Right ventricle myocardium inferior (tissue), 1 donor: ENCODE measurements around the gene CMTM3. TPM values are rescaled to one million over a fixed set of nuclear protein-coding genes. Genes with fewer than 3 reads are reported as not detected.
"Not testable (repeated sequence)": the region's sequence is repeated elsewhere in the genome, so short reads cannot be mapped to it uniquely, and the experiment has no call there.

ENCODE experiments used
- ATAC-seq: fragments of 200-7000 bp; cut with Tn5 transposase; one replicate; pipeline ENCODE4 v1.9.1; 2020; ENCODE audit warnings: mild to moderate bottlenecking, moderate library complexity
- DNase-seq: peaks from one replicate; pipeline ENCODE4 v3.0.0; 2021; ENCODE audit errors: missing footprints
- intact Hi-C: fragments of 100-400 bp; cut with DNase I; formaldehyde crosslinking; loops from one replicate; pipeline ENCODE4 v1.11.0; 2022
- total RNA-seq: library from RNA; stranded (reverse); fragmentation: NEBNext Ultra II Directional; extraction: Animal tissue kit (Norgen Biotek cat#: 25700); gene quantifications from one replicate; pipeline ENCODE4 v1.2.1, GENCODE V29; 2021
- donor health status: DM: no; HTN: yes; CAD: no; lungs with severe emphysema.

The CMTM3 gene
- total RNA-seq, 1 donor from 2014 or later: 11.8 TPM

DNA sequence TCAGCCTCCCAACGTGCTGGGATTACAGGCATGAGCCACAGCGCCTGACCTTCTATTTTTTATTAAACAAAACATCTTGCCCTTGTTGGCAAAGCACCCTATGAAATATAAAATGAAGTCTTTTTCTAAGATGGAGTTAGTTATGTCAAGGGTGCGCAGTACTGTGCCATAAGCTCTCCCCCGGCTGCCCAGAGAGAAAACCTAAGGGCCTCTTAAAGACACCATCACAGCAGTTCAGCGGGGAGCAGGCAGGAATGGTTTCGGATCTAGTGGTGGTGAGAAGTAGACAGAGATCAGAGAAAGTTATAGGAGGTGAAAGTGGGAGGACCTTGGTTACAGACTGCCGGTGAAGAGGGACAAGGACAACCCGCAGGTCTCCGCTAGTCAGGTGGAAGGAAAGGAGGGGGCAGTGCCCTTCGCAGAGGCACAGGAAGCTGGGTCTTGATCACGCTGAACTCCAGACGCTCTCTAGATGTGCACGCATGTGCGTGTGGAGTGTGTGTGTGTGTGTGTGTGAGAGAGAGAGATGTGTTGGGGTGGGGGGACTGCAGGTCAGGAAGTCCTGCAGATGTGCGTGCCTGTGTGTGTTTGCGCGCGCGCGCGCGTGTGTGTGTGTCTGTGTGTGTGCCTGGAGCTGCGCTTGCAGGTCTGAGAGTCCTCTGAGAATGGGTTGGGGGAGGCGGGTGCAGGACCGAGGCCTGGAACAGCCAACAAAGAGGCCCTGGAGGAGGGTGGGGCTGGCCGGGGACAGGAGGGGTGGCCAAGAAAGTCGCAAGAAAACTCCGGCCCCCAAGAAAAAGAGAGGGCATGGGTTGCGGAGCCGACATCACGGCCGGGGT, 748 bp upstream of the CMTM3 start:
- ATAC-seq (peak; percentile 33), DNase-seq (peak; percentile 90)
- intact Hi-C loops: loop anchor here (2.0 to 5.0 kb wide), 2 partner anchors 51 to 126 kb away; partner anchors contain the start of gene CKLF

DNA sequence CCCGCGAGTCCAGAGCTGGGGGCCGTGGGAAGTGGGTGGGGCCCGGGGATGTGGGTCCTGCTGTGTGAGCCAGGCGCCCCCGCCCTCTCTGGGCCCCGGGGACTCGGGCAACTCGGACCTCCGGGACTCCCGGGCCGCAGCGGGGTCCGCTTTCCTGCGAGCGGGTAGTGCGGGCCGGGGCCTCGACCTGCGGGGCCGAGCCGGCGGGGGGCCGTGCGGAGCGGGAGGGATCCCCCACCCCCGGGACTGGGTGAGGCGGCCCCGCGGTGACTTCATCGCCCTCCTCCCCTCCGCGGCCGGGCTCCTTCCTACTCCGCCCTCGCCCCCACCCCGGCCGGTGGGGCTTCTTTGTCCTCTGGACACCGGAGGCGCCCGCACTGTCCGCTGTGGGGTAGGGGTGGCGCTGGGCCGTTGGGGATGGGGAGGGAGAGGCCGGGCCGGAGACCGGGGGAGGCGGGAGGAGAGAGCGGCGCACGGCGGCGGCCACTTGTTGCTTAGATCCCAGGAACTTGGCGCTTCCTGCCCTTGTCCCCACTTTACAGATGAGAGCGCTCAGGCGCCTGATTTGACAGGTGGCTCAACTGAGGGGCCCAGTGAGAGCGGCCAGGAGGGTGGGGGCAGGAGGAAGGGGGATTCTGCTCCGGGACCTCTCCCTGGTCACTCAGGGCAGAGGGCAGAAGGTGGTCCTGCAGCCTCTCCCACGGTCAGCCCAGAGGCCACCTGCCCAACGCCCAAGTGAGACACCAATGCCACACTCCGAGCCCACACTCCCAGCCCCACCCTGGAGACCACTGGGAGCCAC, 874 bp downstream of the CMTM3 start:
- ATAC-seq: peak; percentile 58
- intact Hi-C loops: loop anchor here (2.0 to 5.0 kb wide), 3 partner anchors 53 to 262 kb away; partner anchors contain the start of gene CKLF
- peak; percentile 88 for DNase-seq

DNA sequence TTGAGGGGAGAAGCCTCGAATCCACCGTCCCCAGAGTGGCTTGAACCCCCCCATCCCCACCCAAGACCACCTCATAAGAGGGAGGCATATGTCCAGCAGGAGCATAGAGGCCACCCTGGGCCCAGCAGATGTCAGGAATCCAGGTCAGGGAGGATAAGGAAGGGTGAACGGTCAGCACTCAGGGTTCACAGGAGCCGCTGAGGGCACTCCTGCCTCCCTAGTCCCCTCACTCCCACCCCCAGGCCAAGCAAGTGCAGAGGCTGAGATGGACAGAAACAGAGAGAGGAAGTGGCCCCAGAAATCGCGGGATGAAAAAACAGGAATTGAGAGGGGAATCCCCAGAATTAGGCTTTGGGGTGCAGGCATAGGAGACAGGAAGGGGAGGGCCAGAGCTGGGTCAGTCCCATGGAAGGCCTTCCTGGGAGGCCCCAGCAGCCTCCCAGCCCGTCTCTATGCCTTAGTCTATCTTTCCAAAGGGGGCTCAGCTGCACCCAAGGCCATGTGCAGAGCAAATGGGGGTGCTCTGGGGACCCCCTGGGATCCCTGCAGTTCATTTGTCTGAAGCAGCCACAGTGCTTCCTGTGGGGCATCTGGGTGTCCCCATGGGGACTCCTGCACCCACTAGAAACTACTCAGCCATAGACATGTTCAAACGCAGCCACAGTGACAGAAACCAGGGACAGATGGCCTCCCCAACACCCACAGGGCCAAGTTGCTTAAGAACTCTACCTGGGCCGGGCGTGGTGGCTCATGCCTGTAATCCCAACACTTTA, 1.7 kb downstream of the CMTM3 start:
- ATAC-seq: no peak
- no peak for DNase-seq

DNA sequence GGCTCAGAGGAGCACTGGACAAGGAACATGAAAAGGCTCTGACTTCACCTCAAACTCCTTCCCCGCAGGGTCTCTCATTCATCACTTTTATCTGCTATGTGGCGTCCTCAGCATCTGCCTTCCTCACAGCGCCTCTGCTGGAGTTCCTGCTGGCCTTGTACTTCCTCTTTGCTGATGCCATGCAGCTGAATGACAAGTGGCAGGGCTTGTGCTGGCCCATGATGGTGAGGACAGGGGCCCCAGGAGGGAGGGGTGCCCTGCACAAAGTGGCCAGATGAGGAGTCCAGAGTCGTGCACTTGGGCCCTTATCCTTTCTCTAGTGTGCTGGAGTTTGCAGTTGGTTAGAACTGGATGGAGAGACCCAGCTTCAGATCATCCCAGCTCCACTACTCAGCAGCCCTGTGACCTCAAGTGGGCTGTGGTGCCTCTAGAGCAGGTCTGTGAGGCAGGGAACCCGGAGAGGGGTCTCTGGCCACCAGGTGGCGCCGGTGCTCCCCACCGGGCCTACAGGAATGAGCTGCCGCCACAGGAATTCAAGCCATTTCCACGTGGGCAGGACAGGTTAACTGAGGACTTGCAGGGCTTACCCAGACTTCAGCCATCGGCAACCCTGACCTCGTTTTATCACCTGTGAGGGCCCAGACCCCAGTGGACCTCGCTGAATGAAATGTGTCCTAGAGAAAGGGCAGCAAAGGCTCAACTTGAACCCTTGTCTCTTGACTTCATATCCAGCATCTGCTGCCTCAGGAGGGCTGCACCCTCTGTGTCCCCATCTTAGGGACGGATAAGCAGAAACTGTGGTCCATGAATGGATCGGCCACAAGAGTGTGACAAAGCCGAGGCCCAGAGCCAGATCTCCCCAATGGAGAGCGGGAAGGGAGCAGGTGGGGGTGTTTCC, 4.0 kb downstream of the CMTM3 start:
- ATAC-seq (peak; percentile 52), DNase-seq (peak; percentile 92)
- intact Hi-C loops: loop anchor here (5.0 kb wide), 2 partner anchors 201 to 259 kb away; no protein-coding TSS in a partner anchor

More for the DNA sequence above, 1.7 kb downstream of the CMTM3 start:
- intact Hi-C loops: loop anchor here (2.0 to 5.0 kb wide), 3 partner anchors 53 to 261 kb away; partner anchors contain the start of gene CKLF

DNA sequence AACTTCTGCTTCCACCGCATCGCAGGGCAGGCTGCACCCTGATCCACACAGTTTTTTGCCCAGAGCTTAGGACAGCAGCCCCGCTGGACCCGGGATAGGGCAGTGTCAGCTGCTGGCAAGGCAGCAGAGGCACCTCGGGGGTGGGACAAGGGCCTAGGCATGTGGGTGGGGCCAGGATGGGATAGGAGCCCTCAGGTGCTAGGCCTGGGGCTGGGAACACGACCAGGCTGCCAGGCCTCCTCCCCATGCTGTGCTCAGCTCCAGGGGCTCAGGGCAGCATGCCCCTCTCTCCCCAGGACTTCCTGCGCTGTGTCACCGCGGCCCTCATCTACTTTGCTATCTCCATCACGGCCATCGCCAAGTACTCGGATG, 4.6 kb downstream of the CMTM3 start:
- intact Hi-C loops: loop anchor here (5.0 kb wide), 2 partner anchors 202 to 258 kb away; no protein-coding TSS in a partner anchor
- no peak for ATAC-seq
- no peak for DNase-seq

DNA sequence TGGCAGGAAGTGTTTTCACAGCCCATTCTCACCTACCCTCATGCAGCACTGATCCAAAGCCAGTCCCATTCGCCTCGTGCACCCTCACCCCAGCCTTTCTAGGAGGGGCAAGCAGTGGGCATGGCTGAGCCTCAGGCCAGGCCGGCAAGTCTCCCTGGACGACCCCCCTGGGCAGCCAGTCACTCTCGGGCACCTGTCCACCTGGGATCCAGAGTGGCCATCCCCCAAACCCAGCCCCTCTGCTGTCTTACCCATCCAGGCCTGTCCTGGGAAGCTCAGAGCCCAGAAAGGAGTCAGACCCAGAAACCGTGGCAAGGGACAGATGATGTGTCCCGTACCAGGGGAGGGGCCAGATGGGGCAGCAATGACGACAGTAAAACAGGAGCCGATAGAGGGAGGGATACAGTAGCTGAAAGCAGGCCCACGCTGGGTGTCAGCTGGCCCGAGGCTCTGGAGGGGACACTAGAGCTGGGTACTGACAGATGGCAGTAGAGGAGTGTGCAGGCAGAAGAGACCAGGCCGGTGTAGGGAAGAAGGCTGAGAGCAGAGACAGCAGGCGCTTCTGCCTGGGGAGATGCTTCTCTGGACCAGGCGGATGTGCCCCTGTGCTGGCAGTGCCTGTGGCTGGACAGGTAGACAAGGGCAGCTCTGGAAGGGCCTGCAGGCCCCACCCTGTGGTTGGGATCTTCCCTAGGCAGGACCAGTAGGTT, 5.8 kb downstream of the CMTM3 start:
- ATAC-seq (no peak), DNase-seq (no peak)
- intact Hi-C loops: no loop called here

DNA sequence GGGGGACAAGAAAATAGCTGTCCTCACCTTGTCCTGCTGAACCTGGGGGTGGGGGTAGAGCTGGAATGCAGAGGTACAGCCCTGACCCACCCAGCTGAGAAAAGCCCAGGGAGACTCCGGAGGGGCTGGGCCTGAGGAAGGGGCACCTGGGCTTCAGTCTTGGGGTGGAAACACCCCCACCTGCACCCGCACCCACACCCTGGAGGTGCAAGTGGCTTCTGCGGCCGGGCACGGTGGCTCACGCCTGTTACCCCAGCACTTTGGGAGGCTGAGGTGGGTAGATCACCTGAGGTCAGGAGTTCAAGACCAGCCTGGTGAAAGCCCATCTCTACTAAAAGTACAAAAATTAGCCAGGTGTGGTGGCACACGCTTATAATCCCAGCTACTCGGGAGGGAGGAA, 7.4 kb downstream of the CMTM3 start:
- DNase-seq, intact Hi-C loops, ATAC-seq: not testable (repeated sequence)

DNA sequence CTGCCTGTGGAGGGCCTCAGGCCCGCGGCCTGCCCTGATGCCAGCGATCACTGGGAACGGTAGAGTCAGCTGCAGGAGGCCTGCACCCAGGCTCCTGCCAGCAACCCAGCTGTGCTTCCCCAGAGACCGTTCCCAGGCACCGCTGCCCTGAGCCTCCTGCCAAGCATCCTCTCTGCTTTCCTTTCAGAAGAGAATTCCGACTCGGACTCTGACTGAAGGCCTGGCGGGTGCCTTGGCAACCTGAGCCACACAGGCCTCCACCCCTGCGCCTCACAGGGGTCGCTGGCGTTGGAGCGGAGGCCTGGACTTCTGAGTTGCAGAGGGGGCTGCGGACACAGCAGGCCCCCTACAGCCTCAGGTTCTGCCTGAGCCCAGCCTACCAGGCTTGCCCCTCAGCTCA, 7.9 kb downstream of the CMTM3 start:
- no peak for DNase-seq
- ATAC-seq: no peak
- intact Hi-C loops: no loop called here

DNA sequence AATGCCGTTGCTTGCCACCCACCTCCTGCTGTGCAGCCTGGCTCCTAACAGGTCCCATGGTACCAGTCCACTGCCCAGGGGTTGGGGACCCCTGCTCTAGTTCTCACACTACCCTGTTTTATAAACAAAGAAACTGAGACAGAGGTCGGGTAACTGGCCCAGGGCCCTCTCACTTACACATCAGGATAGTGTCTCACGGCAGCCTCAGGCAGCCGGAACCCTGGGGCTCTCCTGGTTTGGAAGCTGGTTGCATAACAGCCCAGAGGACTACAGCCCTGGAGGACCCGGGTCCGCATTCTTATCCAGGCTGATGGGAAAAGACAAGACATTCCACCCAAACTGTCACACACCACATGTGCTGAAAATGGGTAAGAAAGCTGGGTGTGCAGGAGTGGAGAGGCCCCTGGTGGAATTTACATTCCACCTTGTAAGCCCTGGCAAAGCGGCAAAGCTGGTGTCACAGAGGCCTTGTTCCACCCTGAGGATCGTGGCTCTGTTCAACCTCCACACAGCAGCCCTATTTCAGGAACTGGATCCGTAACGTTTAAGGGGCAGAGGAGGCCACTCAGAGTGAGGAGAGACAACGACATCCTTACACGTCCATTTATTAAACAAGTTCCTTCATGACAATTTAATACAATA, 9.8 kb downstream of the CMTM3 start:
- ATAC-seq (no peak), DNase-seq (no peak)
- intact Hi-C loops: no loop called here

DNA sequence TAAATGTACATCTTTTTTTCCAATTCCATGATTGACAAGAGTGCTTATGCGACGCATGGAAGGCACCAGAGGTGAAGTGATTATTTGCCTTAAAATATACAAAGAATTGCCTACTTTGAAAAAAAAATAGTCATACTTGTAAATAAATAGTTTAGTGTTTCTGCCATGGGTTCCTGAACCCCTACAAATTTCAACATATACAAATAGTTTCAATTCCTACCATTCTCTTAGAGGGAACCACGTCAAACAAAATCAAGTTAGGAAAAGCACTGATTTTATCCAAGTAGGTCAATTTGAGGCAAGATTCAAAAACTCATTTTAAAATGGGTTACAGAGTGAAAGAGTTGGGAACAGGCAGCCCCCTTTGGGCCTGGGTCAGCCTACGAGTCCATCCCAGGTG, 11.7 kb downstream of the CMTM3 start:
- ATAC-seq (no peak), DNase-seq (no peak)
- intact Hi-C loops: no loop called here

DNA sequence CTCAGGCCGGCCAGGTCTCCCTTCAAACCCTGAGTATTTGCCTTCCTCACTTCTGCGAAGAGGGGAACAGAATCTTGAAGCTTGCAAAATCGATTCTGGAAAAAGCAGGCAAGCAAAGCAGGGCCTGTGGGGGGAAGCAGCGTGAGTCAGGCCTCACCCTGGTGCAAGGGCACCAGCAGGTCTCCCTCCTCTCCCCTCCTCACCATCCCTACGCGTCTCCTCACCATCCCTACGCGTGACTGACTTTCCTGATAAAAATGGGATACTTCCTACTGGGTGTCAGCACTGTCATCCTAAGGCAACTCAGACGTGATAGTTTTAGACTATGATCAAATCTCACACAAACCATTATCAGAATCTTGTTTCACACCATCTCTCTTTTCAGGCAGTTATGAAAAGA, 12.1 kb downstream of the CMTM3 start:
- no peak for ATAC-seq
- no peak for DNase-seq
- intact Hi-C loops: no loop called here

DNA sequence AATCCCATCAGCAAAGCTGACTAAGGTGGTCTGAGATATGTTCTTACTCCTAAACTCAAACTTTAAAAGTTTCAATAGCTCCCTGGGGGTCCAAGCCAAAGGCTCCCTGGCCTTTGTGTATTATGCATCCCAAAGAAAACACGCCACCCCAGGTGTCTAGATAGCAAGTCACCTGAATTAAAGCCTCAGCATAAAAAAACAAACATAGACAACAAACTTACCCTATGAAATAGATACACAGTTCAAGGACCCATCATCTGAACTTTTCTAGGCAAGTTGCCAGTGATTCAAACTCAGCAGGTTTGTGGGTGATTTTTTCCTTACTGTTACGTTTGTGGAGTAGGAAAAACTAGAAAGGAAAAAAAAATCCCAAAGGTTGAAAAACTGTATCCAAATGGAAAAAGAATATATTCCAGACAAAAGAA, 12.5 kb downstream of the CMTM3 start:
- DNase-seq (no peak), ATAC-seq (no peak)
- intact Hi-C loops: no loop called here

DNA sequence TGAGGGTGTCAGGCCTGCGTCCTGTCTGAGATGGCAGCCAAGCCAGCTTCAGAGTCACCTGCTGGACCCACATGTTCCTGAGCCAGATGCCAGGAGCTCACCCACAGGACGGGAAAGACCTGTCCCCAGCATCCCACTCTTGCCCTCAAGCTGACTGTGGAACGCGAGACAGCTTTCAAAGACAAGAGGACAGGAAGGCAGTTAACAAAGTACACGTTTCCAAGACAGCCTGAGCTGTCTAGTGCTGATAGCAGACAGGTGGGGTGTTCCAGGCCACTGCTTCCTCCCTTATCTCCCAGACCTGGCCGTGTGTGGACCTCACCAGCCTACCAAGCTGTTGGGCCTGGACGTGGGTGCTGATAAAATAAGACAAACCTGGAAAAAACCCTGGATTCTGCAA, 13.2 kb downstream of the CMTM3 start:
- ATAC-seq: no peak
- intact Hi-C loops: no loop called here
- DNase-seq: no peak

DNA sequence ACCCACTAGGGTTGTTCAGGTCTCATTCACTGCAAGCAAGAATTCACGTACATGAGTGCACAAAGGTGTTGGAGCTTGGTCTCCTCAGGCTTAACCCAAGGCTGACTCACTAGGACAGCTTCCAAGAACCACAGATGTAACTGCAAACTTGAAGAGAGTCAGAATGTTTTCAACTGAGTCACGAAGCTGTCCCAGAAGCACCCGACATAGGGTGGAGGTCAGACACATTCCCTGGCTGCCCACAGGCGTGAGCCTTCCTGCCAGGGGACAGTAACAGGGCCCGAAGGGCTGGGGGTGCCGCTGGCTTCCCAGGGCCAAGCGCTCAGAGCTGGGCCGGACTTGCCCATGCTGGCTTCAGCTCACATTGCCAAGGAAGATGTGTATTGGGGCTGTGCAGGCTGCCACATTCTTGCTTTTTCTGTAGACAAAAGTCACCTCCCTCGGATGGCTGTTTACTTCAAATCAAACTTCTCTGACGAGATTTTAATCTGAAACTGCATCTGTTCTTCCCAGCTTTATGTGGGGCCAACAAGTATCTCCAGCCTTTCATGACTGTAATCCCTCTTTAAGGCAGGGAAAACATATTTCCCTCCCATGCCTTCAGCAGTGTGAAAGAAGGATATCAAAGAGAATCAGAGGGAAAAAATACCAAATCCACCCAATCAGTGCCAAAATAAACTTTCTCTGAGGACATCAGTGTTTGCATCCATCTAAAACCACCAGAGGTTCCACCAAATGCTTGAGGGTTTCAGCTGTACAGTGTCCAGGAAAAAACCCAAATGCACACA, 14.3 kb downstream of the CMTM3 start:
- intact Hi-C loops: no loop called here
- DNase-seq (no peak), ATAC-seq (peak; percentile 41)

DNA sequence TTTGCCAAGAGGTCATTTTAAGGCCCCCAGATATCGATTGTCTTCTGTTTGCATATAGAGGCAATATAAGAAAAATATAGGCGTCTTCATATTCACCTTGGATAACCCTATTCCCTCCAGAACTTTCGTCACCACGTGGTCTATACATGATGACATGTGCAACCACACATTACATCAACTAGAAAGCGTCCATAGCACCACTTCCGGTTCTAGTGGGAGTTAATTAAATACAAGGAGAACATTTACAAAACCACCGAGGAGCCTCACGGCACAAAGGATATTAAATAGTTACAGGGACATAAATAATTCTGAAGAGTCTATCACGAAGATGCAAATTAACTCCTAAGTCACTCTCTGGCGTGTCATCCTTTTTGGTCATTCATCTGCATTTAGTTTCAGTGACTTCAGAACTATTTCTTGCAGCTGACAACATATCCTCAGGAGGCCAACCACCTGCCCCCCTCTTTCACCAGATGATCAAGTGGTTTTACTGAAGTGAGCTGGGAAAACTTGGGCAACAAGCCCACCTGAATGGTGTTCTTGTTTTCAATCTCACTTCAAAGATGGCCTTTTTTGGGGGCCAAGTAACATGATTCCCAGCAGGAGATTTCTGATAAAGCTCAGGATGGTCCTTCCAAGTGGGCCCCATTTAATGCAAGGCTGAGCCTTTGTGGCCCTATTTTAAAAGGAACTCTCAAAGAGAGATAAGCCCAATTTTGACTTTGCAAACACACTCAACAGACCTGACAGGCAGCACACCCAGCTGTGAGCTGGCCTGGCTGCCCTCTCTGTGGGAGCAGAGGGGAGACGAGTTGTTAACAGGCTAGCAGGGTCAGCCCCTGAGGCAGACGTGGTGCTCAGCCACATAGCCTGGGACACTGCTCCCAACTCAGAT, 15.3 kb downstream of the CMTM3 start:
- ATAC-seq: no peak
- DNase-seq: no peak
- intact Hi-C loops: no loop called here
